Neuronal stem cell (in vitro differentiated cells): Measurements from ENCODE around the gene RUNX2.

Source experiments
- DNase-seq: peaks from one replicate; pipeline ENCODE4 v3.0.0-alpha.2; 2013; ENCODE audit warnings: low spot score
- H2AFZ ChIP-seq: one replicate; pipeline ENCODE4 v1.6.1; 2013; ENCODE audit warnings: mild to moderate bottlenecking, low read length, inconsistent platforms
- H2AK5ac ChIP-seq: 2 replicates; pipeline ENCODE4 v1.6.1; 2013; ENCODE audit warnings: low read depth, mild to moderate bottlenecking, inconsistent platforms, low read length, moderate library complexity, mixed read lengths
- H2BK120ac ChIP-seq: 2 replicates; pipeline ENCODE4 v1.6.1; 2013; ENCODE audit warnings: low read depth, mild to moderate bottlenecking, inconsistent platforms, low read length, moderate library complexity, mixed read lengths
- H2BK12ac ChIP-seq: one replicate; pipeline ENCODE4 v1.6.1; 2013; ENCODE audit warnings: low read length, inconsistent platforms
- H2BK15ac ChIP-seq: 2 replicates; pipeline ENCODE4 v1.6.1; 2013; ENCODE audit warnings: mild to moderate bottlenecking, low read length, inconsistent platforms, mixed read lengths
- H2BK5ac ChIP-seq: one replicate; pipeline ENCODE4 v1.6.1; 2013; ENCODE audit warnings: inconsistent platforms, mild to moderate bottlenecking, low read length, moderate library complexity
- H3K14ac ChIP-seq: one replicate; pipeline ENCODE4 v1.6.1; 2013; ENCODE audit warnings: low read length, inconsistent platforms
- H3K18ac ChIP-seq: 2 replicates; pipeline ENCODE4 v1.6.1; 2013; ENCODE audit warnings: low read length, inconsistent platforms
- H3K23ac ChIP-seq: 2 replicates; pipeline ENCODE4 v1.6.1; 2013; ENCODE audit warnings: low read depth, mild to moderate bottlenecking, mixed read lengths, low read length, inconsistent platforms; ENCODE audit not compliant: poor library complexity
- H3K27ac ChIP-seq: replicated peaks from 3 replicates; pipeline ENCODE4 v1.5.1; 2013; ENCODE audit warnings: low read length, inconsistent platforms
- H3K27me3 ChIP-seq, 3 experiments: 2 replicates each; pipeline ENCODE4 v1.6.1; 2013; ENCODE audit warnings: low read length in 3 of 3, mild to moderate bottlenecking in 2 of 3, inconsistent platforms in 1 of 3, low read depth in 1 of 3, mixed read lengths in 1 of 3, moderate library complexity in 1 of 3; ENCODE audit not compliant: control insufficient read depth in 3 of 3, insufficient read depth in 3 of 3
- H3K36me3 ChIP-seq, 2 donors: replicated peaks in 1 of 2; 2 replicates each; pipeline ENCODE4 v1.6.1; 2013; ENCODE audit warnings: low read length in 2 of 2; ENCODE audit not compliant: control insufficient read depth in 2 of 2, insufficient read depth in 2 of 2
- H3K4ac ChIP-seq: 2 replicates; pipeline ENCODE4 v1.6.1; 2013; ENCODE audit warnings: inconsistent platforms, mild to moderate bottlenecking, low read length, moderate library complexity
- H3K4me1 ChIP-seq, 2 donors: 1 replicate in 1 of 2; 2 replicates in 1 of 2; pipeline ENCODE4 v1.6.1; 2013; ENCODE audit warnings: low read length in 2 of 2, low read depth in 1 of 2; ENCODE audit not compliant: control insufficient read depth in 2 of 2, insufficient read depth in 1 of 2
- H3K4me2 ChIP-seq: one replicate; pipeline ENCODE4 v1.6.1; 2013; ENCODE audit warnings: mild to moderate bottlenecking, low read length, inconsistent platforms; ENCODE audit not compliant: insufficient read depth, poor library complexity, severe bottlenecking
- H3K4me3 ChIP-seq, 2 donors: 2 replicates each; pipeline ENCODE4 v1.5.1; 2013; ENCODE audit warnings: low read length in 2 of 2, mild to moderate bottlenecking in 2 of 2, inconsistent platforms in 1 of 2, moderate library complexity in 1 of 2
- H3K79me1 ChIP-seq: one replicate; pipeline ENCODE4 v1.6.1; 2013; ENCODE audit warnings: low read depth, mild to moderate bottlenecking, inconsistent platforms, low read length, moderate library complexity
- H3K9ac ChIP-seq: one replicate; pipeline ENCODE4 v1.6.1; 2013; ENCODE audit warnings: mild to moderate bottlenecking, low read depth, low read length, inconsistent platforms; ENCODE audit not compliant: poor library complexity
- H3K9me3 ChIP-seq, 2 donors: replicated peaks in 1 of 2; 2 replicates each; pipeline versions ENCODE3 to v1.6.1; 2013; ENCODE audit warnings: low read length in 2 of 2, mild to moderate bottlenecking in 2 of 2, inconsistent platforms in 1 of 2, low read depth in 1 of 2, mixed read lengths in 1 of 2, moderate library complexity in 1 of 2; ENCODE audit not compliant: control insufficient read depth in 2 of 2, insufficient read depth in 1 of 2
- H4K8ac ChIP-seq: one replicate; pipeline ENCODE4 v1.6.1; 2013; ENCODE audit warnings: low read depth, mild to moderate bottlenecking, inconsistent platforms, low read length, moderate library complexity
- H4K91ac ChIP-seq: one replicate; pipeline ENCODE4 v1.6.1; 2013; ENCODE audit warnings: low read length, low read depth, mild to moderate bottlenecking, inconsistent platforms; ENCODE audit not compliant: poor library complexity
- WGBS, 2 donors: extraction: QIAGEN DNeasy Blood & Tissue Kit; methylation state at CpG; one replicate each; pipeline ENCODE4 v1.1.7; 2013; ENCODE audit warnings: missing lambda C conversion rate in 2 of 2, mixed read lengths in 1 of 2; ENCODE audit not compliant: insufficient read length in 2 of 2, insufficient replicate concordance in 1 of 2; ENCODE audit errors: extremely low coverage in 2 of 2; 5-methylcytosine and 5-hydroxymethylcytosine counted together

RUNX2 gene

DNA sequence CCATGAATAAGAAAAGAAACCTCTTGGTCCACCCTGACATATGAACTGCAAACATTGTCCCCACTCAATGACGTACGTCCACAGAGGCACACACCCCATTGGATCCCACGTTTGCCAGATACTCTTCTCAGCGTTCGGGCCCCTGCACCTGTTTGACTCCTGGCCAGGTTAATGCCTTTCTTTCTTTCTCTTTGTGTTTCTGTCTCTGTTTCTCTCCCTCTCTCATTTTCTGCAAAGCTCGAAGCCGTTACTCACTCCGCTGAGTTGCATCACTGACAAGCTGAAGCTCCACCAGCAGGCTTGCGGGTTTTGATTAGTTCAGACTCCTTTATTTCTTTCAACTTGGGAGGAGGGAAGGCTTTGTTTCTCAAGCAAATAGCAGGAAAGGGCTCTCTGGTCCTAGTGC is 185.1 kb downstream of the RUNX2 start:
- DNase-seq: no peak
- H4K8ac ChIP-seq: peak overlapping the region; percentile 29
- H3K27me3 ChIP-seq: no peaks in the 10 kb centered on the region
- H3K36me3 ChIP-seq: peaks cover 0 to 93% of the 10 kb centered on the region in 2 donors
- no peak overlapping the region for H2BK15ac ChIP-seq
- no peak overlapping the region for H3K4me3 ChIP-seq
- no peak overlapping the region for H3K23ac ChIP-seq
- no peaks in the 10 kb centered on the region for H3K9me3 ChIP-seq
- H3K79me1 ChIP-seq: no peaks in the 10 kb centered on the region
- no peak overlapping the region for H4K91ac ChIP-seq
- H2AFZ ChIP-seq: peak overlapping the region; percentile 0
- no peak overlapping the region for H3K4ac ChIP-seq
- no CpG with 5 or more reads among the region's 9 CpGs for WGBS, 2 donors
- H2BK12ac ChIP-seq: no peak overlapping the region
- H3K18ac ChIP-seq: peak overlapping the region; percentile 20
- H3K9ac ChIP-seq: no peak overlapping the region
- no peak overlapping the region for H2BK5ac ChIP-seq
- H2AK5ac ChIP-seq: no peak overlapping the region
- peak overlapping the region; percentile 28 for H3K4me2 ChIP-seq
- no peak overlapping the region for H2BK120ac ChIP-seq
- no peak overlapping the region for H3K14ac ChIP-seq
- peak overlapping the region; percentile 15 for H3K27ac ChIP-seq
- H3K4me1 ChIP-seq: peaks cover 7 to 16% of the 10 kb centered on the region in 2 donors

- WGBS, 2 donors: no CpG with 5 or more reads among the region's 4 CpGs
- no peak for DNase-seq
- no peak overlapping the region for H2BK120ac ChIP-seq
- H3K23ac ChIP-seq: no peak overlapping the region
- H2BK15ac ChIP-seq: no peak overlapping the region
- H2AK5ac ChIP-seq: no peak overlapping the region
- no peak overlapping the region for H3K4me2 ChIP-seq
- H3K14ac ChIP-seq: no peak overlapping the region
- no peak overlapping the region for H3K27ac ChIP-seq
- H3K18ac ChIP-seq: no peak overlapping the region
- no peak overlapping the region for H2BK12ac ChIP-seq
- no peak overlapping the region for H3K4ac ChIP-seq
- H3K4me3 ChIP-seq: no peak overlapping the region
- H3K27me3 ChIP-seq: no peaks in the 10 kb centered on the region
- H3K9me3 ChIP-seq: no peaks in the 10 kb centered on the region
- no peak overlapping the region for H4K91ac ChIP-seq
- no peak overlapping the region for H4K8ac ChIP-seq
- peaks cover 7 to 16% of the 10 kb centered on the region in 2 donors for H3K4me1 ChIP-seq
- no peaks in the 10 kb centered on the region for H3K79me1 ChIP-seq
- no peak overlapping the region for H3K9ac ChIP-seq
- H2AFZ ChIP-seq: no peak overlapping the region
- H3K36me3 ChIP-seq: peaks cover 0 to 99% of the 10 kb centered on the region in 2 donors
- no peak overlapping the region for H2BK5ac ChIP-seq
These were observed 185.7 kb downstream of the RUNX2 start for GRCh38 chr6:45513843-45514242.

- H3K23ac ChIP-seq: no peak overlapping the region
- no peaks in the 10 kb centered on the region for H3K9me3 ChIP-seq
- H3K36me3 ChIP-seq: peaks cover 0 to 99% of the 10 kb centered on the region in 2 donors
- no peak overlapping the region for H3K27ac ChIP-seq
- no peak overlapping the region for H2BK120ac ChIP-seq
- H3K27me3 ChIP-seq: no peaks in the 10 kb centered on the region
- no CpG with 5 or more reads among the region's 5 CpGs for WGBS, 2 donors
- H4K8ac ChIP-seq: no peak overlapping the region
- no peak overlapping the region for H2AK5ac ChIP-seq
- H2BK15ac ChIP-seq: no peak overlapping the region
- H3K9ac ChIP-seq: no peak overlapping the region
- no peak overlapping the region for H3K14ac ChIP-seq
- no peak overlapping the region for H3K4me3 ChIP-seq
- H3K18ac ChIP-seq: no peak overlapping the region
- H3K4me1 ChIP-seq: peaks cover 7 to 16% of the 10 kb centered on the region in 2 donors
- no peak overlapping the region for H2BK12ac ChIP-seq
- no peak for DNase-seq
- no peak overlapping the region for H3K4me2 ChIP-seq
- no peak overlapping the region for H4K91ac ChIP-seq
- H2AFZ ChIP-seq: no peak overlapping the region
- no peak overlapping the region for H3K4ac ChIP-seq
- H3K79me1 ChIP-seq: no peaks in the 10 kb centered on the region
- no peak overlapping the region for H2BK5ac ChIP-seq
These were observed 186.5 kb downstream of the RUNX2 start for GRCh38 chr6:45514454-45515230.

DNA sequence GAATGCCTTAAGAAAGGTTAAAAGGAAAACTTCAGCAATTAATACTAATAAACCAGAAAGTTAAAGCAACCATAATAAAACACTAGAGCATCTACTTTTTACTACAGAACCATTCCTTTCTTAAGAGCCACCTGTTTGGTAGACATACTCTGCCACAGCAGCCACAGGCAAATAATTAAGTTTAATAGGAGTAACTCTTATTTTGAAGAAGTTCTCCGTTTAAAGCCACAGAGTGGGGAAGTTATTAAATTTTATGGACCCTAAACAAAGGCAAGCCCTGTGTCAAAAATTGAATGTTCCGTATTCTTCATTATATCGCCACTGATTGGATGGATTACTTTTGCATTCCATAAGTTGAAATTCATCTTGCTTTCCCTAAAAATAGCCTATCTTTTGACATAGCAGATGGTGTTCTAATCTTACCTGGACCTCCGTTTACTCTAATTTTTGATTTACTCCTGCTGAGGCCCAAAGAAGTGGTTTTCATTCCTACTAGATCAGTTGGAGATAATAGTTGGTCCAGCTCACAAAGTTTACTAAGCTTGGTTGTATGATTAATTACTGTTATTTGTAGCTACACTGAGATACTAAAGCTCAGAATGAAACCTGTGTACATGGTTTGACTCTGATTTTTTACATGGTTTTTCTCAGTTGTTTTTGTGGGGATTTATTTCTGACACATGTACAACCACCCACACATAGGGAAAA is 190.0 kb downstream of the RUNX2 start:
- H3K27me3 ChIP-seq: no peaks in the 10 kb centered on the region
- H2BK15ac ChIP-seq: no peak overlapping the region
- no peak overlapping the region for H3K9ac ChIP-seq
- H2AK5ac ChIP-seq: no peak overlapping the region
- no peak overlapping the region for H4K91ac ChIP-seq
- H3K4me1 ChIP-seq: peaks cover under 1 to 10% of the 10 kb centered on the region in 2 donors
- no peak overlapping the region for H4K8ac ChIP-seq
- no peak for DNase-seq
- H3K14ac ChIP-seq: no peak overlapping the region
- H3K4ac ChIP-seq: no peak overlapping the region
- H3K9me3 ChIP-seq: no peaks in the 10 kb centered on the region
- no peak overlapping the region for H3K23ac ChIP-seq
- H2BK5ac ChIP-seq: no peak overlapping the region
- no peak overlapping the region for H2AFZ ChIP-seq
- H3K4me2 ChIP-seq: no peak overlapping the region
- WGBS, 2 donors: no CpG with 5 or more reads among the region's 4 CpGs
- no peak overlapping the region for H3K27ac ChIP-seq
- H3K36me3 ChIP-seq: peaks cover 0 to 91% of the 10 kb centered on the region in 2 donors
- no peak overlapping the region for H3K18ac ChIP-seq
- H3K79me1 ChIP-seq: no peaks in the 10 kb centered on the region
- H2BK120ac ChIP-seq: no peak overlapping the region
- H3K4me3 ChIP-seq: no peak overlapping the region
- H2BK12ac ChIP-seq: no peak overlapping the region
